NCI-H1930 (cell line): ENCODE measurements around the gene LGI4.

Experiments
- DNase-seq, 2 experiments: peaks; one replicate each; lab custom pipeline; 2025; lab: John Stamatoyannopoulos, UW

The LGI4 gene

DNA sequence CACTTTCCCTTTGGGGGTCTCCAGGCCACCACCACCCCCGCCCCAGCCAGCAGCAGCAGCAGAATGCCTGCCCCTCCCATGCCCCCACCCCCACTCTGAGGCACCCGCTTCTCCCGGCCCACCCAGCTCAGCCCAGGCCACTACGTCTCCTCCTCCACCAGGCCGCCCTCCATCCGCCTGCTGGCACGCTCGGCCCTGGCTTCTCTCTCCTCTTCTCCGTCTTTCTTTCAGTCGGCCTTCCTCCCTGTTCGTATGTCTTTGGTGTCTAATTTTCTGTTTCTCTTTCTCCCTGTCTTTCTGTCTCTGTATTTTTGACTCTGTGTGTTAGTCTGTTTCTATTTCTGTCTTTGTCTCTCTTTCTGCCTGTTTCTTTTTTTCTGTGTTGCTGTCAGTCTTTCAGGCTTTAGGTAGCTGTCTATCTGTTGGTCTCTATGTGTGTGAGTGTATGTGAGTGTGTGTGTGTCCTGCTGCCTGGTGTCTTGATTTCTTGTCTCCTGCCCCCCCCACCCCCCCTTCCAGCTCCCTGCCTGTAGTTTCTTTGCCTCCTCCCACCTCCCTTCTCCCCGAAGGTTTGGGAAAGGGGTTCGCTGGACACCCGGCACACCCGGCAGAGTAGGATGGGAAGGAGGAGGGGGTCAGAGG, at the start of gene LGI4:
Gene LGI4 (minus strand): TSS at position 459 of the 642 bp plus-strand sequence. CDS start 379 bp downstream, at position 80.
- DNase-seq = no peak

DNA sequence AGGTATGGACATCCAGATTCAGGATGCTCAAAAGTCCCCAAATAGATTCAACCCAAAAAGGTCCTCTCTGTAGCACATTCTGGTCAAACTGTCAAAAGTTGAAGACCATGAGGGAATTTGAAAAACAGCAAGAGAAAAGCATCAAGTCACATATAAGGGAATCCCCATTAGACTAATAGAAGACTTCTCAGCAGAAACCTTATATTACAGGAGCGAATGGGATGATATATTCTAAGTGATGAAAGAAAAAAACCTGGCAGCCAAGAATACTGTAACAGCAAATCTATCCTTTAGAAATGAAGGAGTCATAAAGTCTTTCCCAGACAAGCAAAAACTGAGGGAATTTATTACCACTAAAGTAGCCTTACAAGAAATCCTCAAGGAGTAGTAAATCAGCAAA, 49.4 kb upstream of the LGI4 start:
- DNase-seq = no peak

DNA sequence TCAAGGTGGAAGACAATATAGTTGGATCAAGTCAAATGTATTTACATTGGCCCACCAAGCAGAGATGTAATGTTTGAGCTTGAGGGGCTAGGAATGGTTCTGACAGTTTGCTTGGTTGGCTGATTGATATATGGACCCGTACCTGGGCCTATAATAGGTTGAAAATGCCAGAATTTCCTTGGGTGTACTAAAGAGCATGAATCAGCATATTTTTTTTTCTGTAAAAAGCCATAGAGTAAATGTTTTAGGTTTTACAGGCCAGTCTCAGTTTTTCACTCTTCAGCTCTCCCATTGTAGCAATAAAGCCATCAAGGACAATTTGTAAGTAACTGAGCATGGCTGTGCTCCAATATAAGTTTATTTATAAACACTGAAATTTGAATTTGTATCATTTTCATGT, 46.5 kb upstream of the LGI4 start:
- DNase-seq = no peak

DNA sequence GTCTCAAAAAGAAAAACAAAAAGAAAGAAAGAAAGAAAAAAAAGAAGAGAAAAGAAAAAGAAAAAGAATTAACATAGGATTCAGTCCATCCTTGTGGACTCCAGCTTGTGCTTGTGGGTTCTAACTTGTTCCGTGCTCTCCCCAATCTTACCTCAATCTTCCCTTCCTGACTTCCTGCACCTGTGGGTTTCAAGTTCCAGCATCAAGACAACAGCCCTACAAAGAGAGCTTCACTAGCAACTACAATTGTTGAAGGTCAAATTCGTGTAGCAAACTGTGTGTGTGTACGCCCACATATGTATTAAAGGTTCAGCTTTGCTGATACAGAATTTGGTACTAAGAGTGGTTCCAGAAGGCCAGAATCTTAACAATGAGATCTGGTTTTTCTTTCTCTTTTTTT, 45.0 kb upstream of the LGI4 start:
- DNase-seq = no peak

DNA sequence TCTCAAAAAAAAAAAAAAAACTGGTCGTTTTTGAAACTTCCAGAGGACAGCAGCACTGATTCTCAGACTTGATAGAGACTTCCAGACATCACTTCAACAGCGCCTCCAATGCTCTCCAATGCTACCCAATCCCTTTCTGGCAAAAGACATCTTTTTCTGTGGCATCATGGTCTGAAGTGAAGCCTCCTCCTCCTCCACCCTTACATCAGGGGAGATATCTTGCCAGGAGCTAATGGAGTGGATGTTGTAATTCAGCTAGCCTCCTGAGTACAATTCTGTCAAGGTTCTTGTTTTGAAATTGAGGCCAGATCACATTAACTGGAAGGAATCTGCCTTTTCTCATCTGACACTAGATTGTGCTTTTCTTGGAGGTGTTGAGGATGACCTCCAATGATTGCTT, 43.8 kb upstream of the LGI4 start:
- no peak for DNase-seq

DNA sequence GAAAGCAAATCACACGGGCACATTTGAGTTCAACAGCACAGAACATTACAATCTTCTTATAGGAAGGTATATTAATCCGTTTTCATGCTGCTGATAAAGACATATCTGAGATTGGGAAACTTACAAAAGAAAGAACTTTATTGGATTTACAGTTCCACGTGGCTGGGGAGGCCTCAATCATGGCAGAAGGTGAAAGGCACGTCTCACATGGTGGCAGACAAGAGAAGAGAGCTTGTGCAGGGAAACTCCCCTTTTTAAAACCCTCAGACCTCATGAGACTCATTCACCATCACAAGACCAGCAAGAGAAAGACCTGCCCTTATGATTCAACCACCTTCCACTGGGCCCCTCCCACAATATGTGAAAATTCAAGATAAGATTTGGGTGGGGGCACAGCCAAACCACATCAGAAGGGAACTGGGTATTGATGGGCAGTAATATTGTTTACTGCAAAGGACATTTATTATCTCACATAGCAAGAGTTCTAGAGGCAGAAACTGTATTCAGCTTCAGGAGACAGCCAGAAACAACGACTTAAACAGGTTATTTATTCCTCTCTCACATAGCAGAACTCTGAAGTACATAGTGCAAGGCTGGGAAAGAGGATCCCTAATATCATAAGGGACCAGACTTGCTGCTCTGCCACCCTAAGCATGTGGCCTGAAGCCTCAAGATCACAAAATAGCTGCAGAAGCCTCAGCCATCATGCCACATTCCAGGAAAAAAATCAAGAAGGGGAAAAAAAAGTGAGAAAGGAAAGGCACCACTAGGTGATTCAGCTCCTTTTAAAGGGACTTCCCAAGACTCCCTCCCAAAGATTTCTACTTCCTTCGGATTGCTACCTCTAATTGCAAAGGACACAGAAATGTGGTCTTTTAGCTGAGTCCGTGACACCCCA, 42.8 kb upstream of the LGI4 start:
- no peak for DNase-seq

DNA sequence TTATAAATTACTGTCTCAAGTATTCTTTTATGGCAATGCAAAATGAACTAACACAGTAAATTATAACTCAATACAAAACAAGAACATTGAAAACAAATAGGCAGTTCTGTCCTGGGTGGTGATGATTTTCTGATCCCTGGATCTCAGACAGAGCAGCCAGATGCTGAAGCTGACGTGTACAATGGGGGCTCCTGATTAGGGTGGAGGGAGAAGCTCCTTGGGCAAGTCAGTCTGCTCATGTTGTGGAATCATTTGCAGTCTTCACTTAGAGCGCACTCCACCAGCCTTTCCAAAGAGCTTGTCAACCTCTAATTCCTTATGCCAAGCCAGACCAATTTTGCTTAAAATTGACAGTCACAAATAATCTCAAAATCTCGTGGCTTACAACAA, 41.3 kb upstream of the LGI4 start:
- DNase-seq = no peak

DNA sequence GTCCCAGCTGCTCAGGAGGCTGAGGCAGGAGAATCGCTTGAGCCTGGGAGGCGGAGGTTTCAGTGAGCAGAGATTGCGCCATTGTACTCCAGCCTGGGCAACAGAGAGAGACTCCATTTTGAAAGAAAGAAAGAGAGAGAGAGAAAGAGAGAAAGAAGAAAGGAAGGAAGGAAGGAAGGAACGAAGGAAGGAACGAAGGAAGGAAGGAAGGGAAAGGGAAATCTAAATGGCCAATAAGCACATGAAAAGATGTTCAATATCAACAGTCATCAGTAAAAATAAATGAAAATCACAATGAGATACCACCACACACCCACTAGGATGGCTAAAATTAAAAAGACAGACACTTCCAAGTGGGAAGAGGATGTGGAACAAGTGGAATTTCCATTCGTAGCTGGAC, 39.4 kb upstream of the LGI4 start:
- DNase-seq = no peak

DNA sequence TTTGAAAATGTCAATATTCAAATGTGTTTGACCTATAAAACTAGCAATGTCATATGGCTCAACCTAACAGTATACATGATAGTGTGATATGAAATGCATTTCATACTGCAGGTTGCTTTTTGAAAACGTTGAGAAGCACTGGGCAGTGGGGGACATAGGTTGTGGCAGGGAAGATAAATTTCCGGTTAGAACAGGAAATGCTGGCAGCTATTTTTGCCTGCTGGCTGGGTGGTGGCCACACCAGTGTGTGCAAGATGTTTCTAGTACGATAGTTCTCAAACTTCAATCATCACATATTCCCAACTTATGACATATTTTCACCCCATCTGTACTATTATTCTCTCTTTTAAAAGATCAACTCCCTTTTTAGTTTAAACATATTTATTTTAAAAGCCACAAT, 36.9 kb upstream of the LGI4 start:
- DNase-seq = no peak

DNA sequence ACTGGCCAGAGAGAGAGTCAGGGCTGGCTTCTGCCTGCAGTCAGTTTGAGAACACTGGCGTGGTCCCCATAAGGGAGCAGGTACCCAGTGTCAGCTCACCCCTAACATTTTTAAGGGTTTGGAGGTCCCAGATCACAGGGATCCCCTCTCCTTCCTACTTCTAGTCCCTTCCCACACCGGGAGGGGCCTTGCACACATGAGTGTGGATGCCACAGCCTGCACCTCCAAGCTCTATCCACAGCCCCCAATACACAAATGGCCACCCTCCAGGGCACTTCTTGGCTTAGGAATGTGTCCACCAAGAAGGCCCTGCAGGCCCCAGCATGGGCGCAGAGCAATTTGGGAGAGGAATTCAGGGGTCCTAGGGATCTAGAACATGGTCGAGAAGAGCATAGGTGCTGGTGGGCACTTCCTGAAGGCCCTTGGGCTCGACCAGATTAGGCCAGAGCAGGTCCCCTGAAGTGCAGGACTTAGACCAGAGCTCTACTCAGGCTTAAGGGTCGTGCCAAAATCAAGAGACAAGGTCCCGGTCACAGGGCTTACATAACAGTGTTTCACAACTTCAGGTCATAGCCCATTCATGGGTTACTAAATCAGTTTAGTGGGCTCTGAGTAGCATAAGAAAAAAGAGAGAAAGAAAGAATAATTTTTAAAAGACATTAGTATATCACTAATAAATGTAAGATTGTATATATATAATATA, 35.7 kb upstream of the LGI4 start:
- no peak for DNase-seq

DNA sequence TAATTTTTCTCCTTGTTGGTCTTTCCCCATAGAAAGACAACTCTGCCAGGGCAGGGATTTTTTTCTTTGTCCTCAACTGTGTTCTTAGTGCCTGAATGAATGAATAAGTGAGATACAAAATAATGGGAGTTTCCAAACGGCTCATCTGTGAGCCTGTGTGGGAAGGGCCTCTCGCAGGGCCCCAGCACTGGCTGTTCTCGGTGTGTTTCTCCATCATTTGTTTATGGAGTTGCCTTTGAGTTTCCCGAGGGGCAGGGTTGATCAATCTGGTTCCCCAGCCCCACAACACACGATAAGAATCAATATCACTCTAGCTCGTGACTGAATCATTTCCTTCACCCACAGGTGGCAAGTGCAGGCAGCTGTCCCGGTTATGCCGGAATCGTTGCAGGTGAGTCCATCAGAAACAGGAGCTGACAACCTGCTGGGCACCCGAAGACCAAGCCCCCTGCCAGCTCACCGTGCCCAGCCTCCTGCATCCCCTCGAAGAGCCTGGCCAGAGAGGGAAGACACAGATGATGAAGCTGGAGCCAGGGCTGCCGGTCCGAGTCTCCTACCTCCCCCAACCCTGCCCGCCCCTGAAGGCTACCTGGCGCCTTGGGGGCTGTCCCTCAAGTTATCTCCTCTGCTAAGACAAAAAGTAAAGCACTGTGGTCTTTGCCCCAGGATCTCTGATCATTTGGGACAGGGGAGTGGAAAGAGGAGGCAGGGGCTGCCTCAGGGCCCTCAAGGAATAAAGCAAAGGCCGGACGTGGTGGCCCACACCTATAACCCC, 34.5 kb upstream of the LGI4 start:
- DNase-seq = no peak

DNA sequence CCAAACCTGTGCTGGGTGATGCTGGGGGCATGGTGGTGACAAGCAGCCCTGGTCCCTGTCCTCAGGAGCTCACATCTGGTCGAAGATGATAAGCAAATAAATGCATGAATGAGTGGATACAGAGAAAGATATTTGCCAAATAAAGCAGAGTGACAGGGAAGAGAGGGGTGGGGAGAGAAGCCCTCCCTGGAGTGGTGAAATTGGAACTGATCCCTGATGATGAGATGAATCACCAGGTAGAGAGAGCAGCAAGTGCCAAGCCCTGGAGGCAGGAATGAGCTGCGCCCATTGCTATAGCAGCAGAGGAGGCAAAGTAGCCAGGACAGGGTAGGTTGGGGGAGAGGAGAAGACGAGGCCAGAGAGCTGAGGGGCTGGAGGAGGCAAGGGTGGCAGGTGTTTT, 33.3 kb upstream of the LGI4 start:
- no peak for DNase-seq

DNA sequence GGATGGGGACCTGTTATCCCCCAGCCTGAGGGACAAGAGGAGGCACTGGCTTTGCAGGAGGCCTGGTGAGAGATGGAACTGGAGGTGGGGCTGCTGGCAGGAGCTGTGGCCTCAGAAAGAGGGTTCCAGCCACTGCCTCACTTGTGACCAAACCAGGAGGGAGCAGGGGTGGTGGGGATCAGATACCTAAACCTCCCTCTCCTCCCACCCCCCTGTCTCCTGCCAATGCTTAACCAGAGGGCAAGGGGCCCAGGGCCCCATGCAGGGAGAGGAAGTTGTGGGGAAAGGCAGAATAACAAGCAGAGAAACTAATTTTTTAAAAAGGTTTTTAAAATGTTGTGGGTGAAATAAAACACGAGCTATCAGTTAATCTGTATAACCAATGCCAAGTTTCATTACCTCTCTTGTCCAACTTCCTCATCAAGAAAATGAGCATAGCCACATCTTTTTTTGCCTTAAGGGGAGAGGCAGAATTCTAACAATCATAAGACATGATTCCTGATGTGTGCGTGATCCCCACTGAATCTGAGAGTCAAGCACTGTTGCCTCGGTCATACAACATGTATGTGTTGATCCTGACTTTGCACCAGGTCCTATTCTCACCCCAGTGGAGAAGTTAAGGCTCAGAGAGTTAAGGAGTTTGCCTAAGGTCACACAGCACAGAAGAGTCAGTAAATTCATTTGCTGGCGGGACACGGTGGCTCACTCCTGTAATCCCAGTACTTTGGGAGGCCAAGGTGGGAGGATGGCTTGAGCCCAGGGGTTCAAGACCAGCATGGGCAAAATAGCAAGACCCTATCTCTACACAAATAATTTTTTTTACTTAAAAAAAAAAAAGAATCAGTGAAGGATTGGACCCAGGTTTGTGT, 32.6 kb upstream of the LGI4 start:
- DNase-seq = no peak

DNA sequence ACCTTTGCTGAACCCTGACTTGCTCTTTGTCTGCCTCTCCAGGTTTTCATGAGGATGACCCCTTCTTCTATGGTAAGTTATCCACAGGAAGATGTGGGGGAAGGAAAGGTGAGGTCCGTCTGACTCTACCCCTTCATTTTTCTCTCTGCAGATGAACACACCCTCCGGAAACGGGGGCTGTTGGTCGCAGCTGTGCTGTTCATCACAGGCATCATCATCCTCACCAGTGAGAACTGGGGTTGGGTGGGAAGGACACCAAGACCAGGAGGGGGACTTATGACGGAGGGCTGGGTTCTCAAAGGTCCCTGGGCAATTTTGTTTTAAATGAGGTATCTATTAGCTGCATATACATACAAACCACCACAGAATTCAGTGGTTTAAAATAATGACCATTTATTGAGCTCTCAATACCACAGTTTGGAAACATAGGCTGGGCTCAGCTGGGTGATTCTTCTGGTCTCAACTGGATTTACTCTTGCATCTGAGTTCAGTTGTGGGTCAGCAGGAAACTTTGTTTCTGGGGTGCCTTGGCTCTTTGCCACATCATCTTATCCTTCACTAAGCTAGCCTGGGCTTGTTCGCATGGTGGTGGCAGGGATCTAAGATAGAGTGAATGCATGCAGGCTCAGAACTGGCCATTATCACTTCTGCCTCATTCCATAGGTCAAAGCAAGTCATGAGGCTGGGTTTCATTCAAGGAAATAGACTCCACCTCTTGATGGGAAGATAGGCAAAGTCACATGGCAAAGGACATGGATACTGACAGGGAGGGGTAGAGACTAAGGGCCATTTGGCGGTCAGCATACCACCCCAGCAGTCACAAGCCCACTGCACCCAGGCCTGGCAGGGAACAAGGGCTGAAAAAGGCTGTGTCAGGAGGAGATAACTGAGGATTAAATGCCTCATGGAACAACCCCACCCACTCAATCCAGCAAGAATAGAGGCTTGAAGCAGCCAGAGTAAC, 31.5 kb upstream of the LGI4 start:
- DNase-seq = no peak

DNA sequence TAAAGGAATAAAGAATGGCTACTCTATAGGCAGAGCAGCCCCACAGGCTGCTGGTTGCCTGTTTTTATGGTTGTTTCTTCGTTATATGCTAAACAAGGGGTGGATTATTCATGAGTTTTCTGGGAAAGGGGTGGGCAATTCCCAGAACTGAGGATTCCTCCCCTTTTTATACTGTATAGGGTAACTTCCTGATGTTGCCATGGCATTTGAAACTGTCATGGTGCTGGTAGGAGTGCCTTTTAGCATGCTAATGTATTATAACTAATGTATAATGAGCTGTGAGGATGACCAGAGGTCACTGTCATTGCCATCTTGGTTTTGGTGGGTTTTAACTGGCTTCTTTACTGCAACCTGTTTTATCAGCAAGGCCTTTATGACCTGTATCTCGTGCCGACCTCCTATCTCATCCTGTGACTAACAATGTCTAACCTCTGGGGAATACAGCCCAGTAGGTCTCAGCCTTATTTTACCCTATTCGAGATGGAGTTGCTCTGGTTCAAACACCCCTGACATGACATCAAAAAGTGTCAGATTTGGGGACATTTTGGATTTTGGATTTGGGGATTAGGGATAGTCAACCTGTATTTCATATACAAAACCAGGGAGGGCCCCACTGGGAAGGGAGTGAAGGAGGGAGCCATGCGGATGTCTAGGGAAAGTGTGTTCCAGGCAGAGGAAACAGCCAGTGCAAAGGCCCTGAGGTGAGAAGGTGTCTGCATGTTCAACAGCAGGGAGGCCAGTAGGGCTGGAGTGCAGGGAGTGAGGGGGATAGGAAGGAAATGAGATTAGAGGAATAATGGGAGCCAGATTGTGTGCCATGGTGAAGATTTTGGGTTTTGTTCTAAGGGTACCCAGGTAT, 30.6 kb upstream of the LGI4 start:
- DNase-seq = no peak

DNA sequence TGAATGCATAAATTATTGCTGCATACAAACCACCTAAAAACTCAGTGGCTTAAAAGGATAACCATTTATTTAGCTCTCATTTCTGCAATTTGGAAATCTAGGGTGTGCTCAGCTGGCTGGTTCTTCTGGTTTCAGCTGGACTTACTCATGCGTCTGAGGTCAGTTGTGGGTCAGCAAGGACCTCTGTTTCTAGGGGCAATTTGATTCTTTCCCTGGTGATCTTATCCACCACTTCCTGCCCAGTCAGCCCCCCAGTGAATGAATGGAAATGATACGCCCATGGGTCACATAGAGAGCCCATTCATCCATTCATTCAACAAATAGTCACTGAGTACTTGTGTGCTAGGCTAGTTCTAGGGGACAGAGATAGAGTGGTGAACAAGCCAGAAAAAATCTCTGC, 29.6 kb upstream of the LGI4 start:
- DNase-seq = no peak

DNA sequence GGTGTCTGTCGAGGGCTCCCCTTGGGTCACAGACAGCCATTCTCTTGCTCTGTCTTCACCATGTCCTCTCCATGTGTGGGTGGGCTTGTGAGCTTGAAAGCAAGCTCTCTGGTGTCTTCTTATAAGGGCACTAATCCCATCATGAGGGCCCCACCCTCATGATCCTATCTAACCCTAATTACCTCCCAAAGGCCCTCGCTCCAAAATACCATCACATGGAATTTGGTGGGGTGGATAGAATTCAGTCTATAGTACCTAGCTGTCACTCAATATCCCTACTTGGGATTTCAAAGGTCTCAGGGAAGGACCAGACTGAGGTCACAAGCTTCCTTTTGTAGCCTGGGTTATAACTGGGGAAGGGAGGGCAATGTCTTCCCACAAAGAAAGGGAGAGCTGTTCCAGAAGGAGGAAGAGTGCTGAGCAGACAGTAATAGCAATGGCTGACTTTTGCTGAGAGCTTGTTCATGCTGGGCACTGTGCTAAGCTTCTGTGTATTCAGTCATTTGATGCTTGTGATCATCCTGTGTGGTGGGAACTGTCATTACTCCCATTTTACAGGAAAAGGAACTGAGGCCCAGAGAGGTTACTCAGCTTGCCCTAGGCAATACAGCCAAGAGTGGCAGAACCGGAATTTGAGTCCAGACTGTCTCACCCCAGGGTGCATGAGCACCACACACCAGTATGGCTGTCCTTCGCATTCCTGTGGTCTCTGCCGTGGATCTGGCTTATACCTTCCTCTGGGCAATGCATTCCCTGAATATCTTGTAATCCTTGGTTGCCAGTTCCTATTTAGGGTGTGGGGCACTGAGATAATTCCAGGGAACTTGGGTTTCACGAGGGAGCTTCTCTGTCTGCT, 27.8 kb upstream of the LGI4 start:
- no peak for DNase-seq

DNA sequence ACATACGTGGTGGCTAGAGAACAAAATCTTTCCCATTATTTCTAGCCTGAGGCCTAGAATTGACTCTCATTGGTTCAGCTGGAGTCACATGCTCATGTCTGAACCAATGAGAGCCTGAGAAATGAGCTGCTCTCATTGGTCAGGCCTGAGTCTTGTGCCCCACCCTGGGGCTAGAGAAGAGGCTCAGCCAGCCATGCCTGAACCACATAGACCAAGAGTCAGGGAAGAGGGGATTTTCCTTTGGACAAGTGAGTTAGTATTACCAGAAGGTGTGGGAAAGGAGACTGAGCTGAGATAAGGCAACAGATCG, 26.5 kb upstream of the LGI4 start:
- no peak for DNase-seq
